SKM-1 (cell line): Measurements from ENCODE around the gene CSF2.

ENCODE experiments used
- DNase-seq: peaks from one replicate; lab custom pipeline; 2025; ENCODE audit not compliant: unreplicated experiment; lab: John Stamatoyannopoulos, UW

The CSF2 gene

DNA sequence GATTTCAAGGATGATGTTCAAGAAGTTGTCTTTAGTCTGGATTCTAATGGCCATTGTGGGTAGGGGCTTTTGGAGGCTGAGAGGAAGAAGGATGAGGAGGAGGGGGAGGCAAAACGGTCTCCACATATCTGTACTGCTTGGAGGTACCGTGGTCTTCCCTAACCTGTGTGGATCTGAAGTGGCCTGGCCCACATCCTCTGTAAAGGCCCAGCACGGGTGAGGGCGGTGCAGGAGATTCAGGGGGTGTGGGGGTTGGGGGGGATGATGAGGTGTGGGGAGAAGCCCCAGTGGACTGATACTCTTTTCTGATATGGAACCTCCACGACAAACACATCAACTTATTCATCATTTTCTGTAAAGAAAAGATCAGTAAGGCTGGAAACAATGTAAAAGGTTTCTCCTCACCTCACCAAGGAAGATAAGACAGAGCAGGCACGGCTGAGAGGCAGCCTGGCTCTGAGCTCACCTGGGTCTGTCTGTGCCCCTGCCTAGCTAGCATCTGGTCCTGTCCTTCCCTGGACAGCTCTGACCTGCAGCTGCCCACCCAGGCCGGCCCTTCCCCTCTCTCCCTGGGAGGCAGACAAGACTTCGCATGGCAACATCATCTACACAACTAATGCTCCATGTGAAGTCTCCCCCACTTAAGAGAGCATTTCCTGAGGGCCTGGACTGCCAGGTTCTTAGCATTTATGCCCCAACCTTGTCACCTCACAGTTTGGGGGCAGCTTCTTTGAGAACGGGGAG, 18.7 kb upstream of the CSF2 start:
- no peak for DNase-seq

DNA sequence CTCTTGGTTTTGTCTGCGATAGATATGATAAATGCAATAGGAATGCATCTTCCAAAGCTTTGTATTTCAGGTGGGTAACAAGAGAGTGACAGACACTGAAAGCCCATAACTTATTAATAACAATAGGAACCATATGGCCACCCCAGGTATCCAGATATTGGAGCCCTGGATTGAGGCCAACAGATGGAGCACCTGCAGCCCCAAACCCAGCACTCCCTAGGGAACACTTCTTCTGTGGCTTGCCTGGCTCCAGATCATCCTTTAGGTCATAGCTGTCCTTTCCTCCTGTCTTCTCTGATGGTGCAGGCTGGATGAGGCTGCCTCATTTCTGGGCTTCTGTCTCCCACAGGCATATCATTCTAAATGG, 18.2 kb upstream of the CSF2 start:
- DNase-seq: no peak

DNA sequence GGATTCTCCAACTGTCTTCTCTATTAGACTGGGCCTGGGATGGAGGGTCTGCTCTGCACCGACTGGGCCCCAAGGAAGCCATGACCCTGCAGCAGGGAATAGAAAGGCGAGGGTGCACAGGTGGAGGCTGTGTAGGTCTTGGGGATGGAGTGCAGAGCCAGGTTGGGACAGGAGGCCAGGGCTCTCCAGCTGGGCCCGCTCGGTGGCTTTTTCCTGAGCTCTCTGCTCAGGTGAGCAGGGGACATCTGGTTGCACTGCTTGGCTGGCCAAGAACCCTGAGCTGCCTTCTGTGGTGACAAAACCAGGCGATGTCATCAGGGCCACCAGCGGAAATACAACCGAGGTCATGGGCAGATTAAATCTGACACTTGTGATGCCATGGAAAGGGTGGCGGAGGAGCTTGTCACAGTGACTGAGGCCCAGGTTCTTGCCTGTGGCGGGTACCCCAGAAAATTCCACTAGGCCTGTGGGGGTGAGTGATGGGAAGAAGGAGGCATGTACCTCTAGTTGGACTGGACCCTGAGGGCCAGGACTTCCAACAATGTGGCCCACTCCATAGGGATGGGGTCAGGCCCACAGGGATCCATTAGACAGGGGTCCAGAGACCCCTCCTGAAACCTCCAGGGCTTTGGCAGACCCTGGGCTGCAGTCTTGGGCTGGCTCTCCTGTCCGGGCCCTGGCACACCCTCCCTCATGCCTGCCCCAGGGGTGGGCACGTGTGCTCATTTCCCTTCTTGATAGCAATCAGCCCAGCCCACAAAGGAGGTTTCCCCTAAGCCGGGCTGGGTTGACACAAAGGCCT, 17.6 kb upstream of the CSF2 start:
- DNase-seq: no peak

DNA sequence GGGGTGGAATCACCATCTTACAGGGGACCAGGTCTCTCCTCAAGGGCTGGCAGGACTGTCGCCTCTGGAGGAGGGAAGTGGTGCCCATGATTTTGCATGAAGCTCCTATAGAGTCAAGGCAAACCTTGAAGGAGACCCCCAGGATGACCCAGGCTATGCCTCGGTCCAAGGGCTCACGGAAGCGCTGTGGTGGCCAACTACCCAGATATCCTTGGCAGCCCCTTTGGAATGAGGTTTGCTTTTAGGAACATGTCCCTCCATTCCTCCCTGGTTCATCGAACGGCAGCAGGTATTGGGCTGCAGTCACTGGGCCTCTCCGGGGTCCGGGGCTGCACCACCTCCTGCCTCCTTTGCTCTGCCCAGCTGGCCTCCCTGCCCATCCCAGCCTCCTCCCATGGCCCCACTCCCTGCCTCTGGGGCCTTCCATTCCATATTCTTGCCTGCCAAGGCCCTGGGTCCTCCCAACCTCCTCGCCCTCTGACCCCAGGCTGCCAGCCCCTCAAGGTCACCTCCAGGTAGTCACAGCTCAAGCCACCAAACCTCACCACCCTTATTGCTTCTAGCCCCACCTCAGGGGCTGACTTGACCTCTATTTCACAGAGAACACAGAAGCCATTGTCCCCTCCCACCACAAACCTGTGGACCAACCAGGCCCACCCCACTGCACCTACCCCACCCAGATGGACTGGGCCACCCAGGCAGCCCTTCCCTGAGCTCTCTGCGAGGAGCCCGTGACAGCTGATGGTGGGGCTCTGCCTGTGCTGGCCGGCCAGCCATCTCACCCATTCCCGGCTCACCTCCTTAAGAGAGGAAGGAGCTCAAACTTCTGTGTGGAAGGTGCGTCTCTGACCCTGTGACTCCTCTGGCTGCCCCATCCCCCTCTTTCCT, 16.7 kb upstream of the CSF2 start:
- DNase-seq: no peak

DNA sequence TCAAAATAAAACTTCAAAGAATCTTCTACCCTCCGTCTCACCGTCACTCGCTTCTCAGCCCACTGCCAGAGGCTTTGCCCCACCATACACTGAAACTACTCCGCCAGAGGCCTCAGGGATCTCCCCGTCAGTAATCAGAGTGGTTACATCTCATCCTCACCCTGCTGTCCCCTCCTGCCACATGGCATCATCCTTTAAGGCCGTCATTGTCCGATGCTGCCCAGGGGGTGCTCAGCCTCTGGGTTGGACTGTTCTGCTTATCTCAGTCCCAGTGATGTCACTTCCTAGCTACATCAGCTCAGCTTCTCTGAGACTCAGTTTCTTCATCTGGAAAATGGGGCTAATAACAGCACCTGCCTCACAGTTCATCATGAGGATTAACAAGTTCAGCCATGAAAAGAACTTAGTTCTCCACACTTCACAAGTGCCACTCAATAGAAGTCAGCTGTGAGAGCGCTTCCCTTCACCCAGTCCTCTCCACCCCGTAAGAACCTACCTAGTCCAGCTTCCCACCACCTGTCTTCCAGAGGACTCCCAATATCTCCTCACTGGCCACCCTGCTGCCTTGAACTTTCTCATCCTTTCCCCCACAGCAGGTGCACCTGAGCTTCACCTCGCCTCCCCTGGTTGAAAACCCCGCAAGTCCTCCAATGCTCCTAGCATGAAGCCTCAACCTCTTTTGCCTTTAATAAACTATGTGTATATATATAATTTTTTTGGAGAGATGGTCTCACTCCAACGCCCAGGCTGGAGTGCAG, 15.9 kb upstream of the CSF2 start:
- DNase-seq: no peak

DNA sequence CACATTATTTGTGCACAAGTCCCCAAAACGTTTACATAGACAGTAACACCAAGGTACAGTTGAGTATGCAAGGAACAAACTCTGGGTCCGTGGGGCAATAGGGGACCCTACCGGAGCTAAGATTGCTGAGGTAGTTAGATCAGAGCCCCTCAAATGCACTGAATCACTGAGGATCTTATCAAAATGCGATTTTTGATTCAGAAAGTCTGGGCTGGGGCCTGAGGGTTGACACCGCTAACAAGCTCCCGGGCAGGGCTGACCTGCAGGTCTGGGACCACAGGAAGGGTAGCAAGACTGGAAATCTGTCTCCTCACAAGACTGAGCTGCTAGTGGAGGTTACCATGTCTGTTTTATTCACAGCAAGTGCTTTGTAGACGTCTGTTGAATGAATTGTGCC, 14.9 kb upstream of the CSF2 start:
- DNase-seq: no peak

DNA sequence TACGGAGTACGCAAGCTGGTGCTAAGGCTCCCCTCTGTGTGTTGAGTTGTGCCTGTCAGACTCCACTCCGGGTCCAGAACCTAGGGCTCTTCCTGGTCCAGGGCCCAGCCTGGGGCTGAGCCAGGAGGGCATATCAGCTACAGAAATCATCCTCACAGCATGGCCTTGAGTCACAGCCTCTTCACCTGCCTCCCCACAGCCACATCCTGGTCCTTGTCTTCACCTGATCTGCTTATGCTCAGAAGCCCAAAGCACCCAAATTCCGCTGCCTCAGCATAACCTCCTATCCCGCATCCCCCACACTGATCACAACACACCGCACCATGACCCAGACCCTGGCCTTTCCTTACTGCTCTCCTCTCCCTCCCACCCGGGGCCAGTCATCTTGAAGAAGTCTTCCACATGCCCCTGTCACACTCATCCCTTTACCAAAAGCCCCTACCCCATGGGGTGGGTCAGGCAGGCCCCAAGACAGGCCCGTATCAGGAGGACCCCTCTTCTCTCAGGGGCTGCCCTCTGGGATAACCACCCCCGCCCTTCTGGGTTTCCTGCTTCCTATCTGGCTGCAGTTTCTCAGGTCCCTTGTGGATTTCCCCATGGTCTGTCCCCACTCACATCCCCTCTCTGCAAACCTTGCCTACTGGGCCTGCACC, 14.4 kb upstream of the CSF2 start:
- DNase-seq: no peak

DNA sequence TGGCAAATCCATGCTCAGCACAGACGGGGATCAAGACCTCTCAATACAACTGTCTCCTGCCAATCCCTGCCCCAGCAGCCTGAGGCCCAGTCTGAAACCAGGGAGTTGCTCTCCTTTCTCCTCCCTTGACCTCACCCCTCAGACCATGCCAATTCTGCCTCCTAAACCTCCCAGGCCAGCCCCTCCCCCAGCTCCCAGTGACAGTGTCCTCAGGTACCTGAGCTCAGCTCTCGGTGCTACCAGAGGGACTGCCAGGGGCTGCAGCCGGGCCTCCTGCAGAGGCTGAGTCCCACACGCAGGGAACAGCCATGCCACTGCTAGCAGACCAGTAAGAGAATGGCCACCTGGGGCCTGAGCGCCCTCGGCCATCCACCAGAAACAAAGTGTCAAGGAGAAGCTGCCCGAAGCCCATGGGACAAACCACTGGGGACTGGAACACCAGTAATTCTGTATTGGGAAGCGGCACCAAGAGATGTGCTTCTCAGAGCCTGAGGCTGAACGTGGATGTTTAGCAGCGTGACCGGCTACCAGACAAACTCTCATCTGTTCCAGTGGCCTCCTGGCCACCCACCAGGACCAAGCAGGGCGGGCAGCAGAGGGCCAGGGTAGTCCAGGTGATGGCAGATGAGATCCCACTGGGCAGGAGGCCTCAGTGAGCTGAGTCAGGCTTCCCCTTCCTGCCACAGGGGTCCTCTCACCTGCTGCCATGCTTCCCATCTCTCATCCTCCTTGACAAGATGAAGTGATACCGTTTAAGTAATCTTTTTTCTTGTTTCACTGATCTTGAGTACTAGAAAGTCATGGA, 13.7 kb upstream of the CSF2 start:
- no peak for DNase-seq

DNA sequence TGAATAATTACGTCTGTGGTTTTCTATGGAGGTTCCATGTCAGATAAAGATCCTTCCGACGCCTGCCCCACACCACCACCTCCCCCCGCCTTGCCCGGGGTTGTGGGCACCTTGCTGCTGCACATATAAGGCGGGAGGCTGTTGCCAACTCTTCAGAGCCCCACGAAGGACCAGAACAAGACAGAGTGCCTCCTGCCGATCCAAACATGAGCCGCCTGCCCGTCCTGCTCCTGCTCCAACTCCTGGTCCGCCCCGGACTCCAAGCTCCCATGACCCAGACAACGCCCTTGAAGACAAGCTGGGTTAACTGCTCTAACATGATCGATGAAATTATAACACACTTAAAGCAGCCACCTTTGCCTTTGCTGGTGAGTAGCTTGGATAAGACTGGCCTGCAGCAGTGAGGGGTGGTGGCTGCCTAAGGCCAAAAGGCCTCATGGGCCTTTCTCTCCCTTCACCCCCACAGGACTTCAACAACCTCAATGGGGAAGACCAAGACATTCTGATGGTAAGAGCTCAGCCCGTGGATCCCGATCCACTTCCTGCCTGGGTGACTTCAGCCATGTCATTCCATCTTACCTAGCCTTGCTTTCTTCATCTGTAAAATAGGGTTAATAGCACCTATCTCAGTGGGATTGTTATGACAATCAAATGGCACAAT, 13.0 kb upstream of the CSF2 start, which contains the start of gene IL3:
TSS of gene IL3 (plus strand) at position 155 of the 661 bp plus-strand sequence. CDS start at position 207, 52 bp downstream.
- no peak for DNase-seq

DNA sequence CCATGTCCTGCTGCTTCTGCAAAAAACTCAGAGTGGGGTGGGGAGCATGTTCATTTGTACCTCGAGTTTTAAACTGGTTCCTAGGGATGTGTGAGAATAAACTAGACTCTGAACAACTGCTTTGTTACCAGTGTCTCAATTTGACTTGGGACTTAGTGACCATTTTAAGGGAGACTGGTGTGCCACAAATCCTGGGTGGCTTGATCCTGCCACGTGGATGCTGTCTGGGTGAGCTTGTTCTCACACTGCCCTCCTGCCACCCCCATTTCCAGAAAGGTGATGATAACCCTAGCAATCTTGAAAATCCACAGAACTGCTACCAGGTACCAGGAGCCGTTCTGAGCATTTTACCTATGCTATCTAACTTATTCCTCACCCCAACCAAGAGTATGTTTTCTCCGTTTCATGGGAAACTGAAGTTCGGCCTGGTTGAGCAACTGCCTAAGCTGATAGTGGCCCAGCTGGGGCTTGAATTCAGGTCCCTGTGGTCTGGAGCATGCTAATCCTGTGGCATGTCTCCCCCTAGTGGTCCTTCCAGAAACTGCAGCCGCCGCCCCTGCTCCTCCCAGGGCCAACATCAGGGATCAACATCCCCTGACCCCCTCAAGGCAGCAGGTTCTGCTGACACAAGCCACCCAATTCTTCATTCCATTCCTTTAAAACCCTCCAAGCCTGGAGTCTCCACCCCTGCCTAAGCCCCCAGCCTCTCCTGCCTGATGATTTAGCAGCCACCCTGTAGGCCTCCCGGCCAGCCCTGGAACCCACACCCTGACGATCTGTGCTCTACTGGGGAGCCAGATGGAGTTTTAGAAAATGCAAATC, 10.3 kb upstream of the CSF2 start:
- DNase-seq: peak; percentile 46

DNA sequence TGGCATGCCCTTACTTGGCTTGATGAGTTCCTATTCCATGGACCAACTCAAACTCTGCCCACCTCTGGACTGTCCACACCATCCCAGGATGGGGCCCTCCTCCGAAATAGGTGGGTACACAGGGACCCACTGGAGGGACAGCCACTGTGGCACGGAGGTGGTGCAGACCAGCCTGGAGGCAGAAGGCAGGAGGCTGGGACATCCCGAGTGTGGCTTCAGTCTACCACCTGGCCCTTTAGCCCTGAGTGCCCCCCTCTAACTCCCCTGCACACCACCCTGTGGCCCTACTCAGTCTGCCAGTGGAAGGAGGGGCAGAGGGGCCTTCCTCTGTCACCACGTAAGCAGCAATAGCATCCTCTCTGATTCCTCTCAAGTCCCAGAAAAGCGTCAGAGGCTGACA, 9.4 kb upstream of the CSF2 start:
- DNase-seq: no peak

DNA sequence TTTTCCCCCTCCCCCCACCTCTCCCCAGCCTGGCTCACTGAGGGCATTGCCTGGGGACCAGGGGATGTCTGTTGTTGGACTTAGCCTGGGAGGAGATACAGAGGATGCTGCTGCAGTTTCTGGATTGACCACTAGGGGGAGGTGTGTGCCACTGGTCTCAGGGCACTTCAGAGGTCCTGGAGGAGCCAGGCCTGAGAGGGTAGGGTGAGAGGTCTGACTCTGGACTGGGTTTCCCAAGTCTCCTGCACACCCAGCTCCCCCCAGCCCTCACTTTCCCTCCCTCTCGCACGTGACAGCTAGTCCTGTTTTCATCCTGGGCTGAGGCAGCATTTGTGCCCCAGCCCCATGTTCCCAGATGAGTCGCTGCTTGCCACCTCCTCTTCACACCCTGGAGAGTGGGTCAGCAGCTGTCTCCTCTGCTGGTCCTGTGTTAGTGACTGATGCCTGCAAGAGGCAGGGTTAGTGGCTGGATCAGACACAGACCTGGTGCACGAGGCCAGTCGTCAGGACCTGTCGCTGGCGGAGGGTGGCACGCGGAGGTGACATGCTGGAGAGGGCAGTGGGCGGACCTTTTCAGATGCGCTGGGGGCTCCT, 8.8 kb upstream of the CSF2 start:
- DNase-seq: peak; percentile 53

DNA sequence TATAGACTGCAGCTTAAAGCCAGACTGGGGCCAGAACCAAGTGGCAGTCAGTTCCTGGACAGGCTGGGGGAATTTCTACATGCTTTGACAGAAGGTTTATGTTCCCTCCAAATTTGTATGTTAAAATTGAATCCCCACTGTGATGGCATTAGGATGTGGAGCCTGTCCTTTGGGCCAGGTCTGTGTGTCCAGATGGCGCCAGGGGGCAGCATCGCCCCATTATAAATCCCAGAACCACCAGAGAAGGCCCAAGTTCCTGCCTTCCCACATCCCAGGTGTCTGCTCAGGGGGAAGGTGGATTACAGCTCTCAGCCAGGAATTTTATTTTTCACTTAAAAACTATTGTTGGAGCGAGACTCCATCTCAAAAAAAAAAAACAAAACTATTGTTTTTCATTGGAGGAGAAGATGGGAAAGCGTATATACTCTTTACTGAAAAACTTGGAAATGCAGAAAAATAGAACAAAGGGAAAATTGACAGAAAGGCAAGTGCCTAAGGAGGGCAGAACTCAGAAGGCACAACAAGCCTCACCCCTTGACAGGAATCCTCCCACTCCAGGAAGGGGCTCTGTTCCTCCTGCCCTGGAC, 8.1 kb upstream of the CSF2 start:
- DNase-seq: peak; percentile 26

DNA sequence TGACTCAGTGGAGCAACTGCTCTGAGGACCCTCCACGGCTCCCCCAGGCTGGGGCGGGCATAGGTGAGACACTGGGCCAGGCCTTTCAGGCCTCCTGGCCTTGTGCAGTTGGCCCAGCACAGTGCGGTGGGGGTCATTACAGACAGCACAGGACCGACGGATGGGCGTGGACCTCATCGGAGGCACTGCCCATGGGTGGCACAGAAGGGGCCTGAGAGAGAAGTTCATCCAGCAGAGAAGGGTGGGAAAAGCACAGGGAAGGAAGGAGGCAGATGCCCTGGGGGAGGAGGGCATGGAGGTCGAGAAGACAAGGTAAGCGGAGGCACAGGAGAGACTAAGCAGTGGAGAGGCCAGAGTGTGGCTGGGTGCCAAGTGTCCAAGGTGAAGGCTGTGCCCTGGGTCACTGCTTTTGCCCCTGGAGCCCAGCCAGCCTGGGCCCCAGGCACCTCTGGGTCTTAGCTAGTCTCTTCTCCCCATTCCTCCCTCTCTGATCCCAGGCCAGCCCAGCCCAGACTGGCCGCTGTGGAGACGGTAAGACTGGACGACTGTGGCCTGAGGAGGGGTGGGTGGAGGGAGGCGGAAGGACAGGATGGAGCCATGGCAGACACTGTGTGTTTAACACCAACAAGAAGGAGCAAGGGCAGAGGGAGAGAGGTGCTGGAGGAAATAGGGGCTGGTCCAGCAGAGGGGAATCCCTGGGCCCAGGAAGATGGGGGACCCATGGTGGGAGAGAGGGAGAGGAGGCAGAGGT, 7.5 kb upstream of the CSF2 start:
- DNase-seq: no peak

DNA sequence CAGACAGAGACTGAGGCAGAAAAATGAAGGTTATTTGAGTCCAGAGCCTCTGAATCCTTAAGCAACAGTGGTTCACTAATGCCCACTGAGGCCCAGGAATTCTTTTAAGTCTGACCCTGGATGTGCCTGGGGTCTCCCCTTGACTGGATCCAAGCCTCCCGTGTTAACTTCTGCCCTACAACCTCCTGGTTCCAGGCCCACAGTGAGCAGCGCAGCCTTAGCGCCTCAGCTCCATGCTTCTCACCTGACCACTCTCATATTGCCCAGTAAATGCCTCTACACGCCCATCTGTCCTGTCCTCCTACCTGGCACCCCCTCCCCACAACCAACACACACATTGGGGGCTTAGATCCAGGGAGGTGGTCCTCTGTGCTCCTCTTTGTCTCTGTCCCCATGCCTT, 6.7 kb upstream of the CSF2 start:
- DNase-seq: no peak

DNA sequence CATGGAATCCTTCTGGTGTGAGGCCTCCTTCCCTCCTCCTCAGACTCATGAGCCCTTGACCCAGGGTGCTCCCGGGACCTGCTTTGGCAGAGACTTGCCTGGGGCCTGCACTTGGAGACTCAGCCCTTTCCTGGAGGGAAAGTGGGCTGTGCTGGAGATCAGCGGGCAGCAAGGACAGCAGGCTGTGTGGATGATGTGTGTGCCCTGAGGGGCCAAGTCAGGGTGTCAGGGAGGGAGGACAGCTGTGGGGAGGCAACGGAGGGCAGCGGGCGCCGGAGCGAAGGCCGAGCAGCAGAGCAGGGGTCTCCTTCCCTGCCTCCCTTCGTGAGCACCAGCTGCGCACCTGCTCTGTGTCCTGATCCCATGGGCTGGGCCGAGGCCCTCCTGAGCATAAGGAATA, 6.1 kb upstream of the CSF2 start:
- DNase-seq: no peak
